Measurements from ENCODE around the gene VENTX.

GRCh38 chr10:133268532-133268931, 30.9 kb downstream of the VENTX start:
- no peak for TF ChIP-seq CTCF (IDR thresholded peaks at IDR 0.05)
- TF ChIP-seq POLR2A (IDR thresholded peaks at IDR 0.05) = no peak
